SHP77 treated with DMSO at 0.1 percent for 48 hours (cell line): ENCODE measurements around the gene TAC1.
"Not testable (repeated sequence)": the region's sequence is repeated elsewhere in the genome, so short reads cannot be mapped to it uniquely, and the experiment has no call there.

Experiments used
- DNase-seq: peaks from one replicate; lab custom pipeline; 2025; lab: John Stamatoyannopoulos, UW

The TAC1 gene, protein sequence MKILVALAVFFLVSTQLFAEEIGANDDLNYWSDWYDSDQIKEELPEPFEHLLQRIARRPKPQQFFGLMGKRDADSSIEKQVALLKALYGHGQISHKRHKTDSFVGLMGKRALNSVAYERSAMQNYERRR

DNA sequence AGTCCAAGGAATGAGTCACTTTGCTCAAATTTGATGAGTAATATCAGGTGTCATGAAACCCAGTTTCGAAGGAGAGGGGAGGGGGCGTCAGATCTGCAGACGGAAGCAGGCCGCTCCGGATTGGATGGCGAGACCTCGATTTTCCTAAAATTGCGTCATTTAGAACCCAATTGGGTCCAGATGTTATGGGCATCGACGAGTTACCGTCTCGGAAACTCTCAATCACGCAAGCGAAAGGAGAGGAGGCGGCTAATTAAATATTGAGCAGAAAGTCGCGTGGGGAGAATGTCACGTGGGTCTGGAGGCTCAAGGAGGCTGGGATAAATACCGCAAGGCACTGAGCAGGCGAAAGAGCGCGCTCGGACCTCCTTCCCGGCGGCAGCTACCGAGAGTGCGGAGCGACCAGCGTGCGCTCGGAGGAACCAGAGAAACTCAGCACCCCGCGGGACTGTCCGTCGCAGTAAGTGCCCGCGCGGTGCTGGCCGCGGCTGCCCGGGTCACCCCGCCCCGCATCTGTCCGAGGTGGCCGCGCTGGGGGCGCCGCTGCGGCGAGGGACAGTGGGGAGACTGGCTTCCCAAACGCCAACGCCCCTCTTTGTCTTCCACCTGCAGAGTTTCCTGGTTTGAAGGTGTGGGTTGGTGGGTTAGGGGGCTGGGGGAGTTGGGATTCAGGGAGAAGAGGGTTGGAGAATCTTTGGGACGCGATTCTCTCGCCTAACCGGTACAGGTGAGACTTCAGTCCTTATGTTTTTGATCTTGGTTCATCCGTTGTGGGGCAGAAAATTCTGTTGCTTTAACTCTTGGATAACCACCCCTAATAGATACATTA is at the start of gene TAC1:
TAC1 (plus strand) TSS at position 351 of the 829 bp plus-strand sequence. CDS start 527 bp downstream, outside the sequence.
- DNase-seq, result no peak

DNA sequence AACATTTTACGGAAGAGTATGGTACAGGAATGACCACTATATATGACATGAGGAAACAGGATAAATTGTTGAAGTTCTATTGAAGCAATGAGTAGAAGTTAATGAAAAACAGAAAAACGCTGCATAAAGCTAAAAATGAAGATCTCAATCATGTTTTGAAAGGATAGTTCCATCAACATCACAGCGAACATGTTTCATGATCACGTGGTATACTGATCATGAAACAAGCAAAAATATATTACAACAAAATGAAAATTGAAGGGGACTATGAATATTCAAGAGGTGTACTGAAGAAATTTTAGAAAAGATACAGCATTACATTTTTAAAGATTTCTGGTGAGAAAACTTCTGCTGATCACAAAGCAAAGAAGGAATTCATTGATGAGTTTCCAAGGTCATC is 45.9 kb upstream of the TAC1 start:
- DNase-seq, result no peak

DNA sequence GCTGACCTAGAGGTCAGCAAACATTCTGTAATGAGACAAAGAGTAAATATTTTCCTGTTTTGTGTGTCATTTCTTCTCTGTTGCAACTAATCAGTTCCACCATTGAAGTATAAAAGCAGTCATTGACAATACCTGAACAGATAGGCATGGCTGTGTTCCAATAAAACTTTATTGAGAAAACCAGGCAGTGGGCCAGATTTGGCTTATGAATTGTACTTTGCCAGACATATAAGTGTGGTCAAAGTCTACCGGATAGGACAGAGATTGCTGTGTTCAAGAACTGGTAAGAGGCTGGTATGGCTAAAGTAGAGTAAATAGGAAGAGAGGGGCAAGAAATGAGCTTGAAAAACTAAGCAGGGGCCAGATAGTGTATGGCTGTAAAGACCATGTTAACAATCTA is 38.3 kb upstream of the TAC1 start:
- no peak for DNase-seq

DNA sequence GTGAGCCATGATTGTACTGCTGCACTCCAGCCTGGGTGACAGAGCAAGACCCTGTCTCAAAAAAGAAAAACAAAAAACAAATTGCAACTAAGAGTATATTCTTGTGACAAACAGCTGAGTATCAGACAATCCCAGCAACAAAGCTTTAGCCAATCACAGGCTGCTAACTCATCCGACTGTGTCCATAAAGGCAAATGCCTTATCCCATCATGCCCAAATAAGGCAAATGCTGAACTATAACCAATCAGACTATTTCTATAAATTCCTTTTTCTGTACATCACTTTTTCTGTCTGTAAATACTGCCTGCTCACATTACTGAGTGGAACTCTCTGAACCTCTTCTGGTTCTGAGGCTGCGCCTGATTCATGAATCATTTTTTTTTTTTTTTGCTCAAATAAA is 37.5 kb upstream of the TAC1 start:
- no peak for DNase-seq

DNA sequence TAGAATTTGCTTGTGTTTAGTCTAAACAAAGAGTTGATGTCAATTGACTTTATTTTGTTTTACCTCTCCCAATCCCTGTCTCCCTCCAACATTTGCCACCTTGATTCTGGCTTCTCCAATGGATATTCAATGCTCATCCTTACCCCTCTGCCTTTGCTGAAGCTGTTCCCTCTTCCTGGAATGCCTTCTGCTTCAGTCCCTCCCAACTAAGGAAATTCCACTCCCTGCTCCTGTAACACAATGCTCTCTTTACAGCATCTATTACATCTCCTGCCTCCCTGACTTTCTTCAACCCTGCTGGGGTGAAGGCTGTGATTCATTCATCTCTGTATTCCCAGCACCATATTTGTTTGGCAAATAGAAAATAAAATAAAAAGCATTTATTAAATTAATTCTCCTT is 34.5 kb upstream of the TAC1 start:
- no peak for DNase-seq

DNA sequence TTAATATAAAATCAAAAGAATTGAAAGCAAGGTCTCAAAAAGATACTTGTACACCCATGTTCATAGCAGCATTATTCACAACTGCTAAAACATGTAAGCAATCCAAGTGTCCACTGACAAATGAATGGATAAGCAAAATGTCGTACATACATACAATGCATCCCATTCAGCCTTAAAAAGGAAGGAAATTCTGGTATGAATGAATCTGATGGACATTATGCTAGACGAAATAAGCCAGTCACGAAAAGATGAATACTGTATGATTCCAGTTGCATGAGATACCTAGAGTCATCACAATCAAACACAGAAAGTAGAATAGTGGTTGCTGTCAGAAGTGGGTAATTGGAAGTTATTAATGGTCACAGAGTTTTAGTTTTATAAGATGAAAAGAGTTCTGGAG is 9.5 kb upstream of the TAC1 start:
- no peak for DNase-seq

DNA sequence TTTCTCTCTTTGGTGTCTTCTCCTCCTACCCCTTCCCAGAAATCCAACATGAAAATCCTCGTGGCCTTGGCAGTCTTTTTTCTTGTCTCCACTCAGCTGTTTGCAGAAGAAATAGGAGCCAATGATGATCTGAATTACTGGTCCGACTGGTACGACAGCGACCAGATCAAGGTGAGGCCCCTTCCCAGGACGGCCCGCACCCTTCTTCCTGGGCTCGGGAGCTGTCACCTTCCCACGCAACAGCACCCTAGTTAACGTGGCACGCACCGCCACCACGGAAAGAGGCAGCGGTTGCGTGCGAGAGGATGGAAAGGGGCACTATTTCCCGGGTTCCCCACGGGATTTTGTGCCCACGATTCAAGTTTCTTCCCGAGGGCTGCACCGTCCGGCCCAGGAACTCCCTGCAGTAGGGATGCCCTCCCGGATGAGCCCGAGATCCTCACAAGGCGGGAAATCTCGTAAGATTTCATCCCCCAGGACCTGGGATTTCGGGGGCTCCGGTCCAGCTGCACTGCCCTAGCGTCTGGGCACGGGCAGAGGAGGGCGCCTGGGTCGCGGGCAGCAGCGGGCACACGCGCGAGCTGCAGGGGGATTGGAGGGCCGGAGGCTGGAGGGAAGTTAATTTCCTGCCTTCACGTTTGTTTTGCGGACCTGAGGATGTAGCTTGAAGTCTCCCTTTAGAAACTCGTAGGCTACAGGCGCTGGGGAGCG is 834 bp downstream of the TAC1 start:
- no peak for DNase-seq

DNA sequence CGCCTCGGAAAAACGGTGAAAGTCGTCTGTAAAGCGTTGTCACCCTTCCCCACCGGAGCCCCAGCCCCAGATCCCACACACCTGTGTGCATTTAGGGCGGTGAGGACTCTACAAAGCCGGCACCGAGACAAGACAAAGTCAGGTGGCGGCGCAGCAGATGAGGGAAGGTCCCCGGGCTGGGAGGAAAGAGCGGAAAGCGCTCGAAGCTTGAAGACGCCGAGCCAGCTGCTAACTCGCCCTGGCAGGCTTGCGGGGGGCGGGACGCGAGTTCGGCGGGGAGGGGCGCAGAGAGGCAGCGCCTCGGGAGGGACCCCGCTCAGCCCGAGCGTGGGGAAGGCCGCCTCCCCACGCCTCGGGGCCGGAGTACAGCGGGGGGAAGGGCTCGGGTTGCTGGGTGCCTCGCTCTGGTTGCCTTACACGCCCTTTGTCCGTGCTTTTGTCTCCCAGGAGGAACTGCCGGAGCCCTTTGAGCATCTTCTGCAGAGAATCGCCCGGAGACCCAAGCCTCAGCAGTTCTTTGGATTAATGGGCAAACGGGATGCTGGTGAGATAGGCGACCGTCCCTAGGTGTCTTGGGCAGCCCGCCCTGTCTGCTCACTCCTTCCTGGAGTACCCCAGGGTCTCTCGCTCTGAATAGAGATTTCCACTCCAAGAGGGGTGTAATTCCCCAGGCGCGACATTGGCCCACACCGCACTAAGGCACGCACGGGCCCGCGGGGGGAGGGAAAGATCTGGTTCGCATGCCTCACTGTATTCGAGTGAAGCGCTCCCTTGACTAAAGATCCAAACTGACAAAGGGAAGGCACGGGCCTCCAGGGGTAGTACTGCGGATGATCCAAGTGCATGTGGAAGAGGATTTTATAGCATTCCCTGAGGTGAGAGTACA is 1.6 kb downstream of the TAC1 start:
- no peak for DNase-seq

DNA sequence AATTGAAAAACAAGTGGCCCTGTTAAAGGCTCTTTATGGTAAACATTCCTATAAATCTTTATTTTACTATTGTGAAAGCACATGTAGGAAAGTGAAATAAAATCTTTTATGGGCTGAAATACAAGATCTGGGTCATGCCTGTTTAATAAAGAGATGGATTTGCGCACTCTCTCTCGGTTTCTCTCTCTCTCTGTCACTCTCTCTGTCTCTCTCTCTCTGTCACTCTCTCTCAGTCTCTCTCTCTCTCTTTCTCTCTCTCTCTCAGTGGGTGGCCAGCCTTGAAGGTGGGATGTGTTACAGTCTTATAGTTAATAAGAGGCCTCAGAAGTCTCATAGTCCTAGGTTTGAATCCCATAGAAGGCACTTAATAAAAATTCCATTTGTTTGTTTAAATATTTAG is 2.4 kb downstream of the TAC1 start:
- no peak for DNase-seq

DNA sequence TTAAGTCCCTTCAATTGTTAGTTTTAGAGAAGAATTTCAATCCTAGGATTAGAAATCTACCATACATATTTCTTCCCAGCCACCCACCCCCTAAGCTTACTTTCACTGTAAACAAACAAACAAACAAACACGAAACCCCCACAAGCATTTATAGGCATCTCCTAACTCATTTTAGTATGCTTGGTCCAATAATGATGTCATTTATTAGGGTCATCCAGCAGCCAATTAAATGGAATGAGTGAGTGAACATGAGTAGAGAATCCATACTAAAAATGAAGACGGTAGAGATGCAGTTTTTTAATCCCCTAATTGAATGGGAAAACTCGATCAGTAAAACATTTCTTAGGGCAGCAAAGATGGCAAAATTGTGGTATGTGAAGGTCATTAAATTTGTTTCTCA is 3.2 kb downstream of the TAC1 start:
- no peak for DNase-seq

DNA sequence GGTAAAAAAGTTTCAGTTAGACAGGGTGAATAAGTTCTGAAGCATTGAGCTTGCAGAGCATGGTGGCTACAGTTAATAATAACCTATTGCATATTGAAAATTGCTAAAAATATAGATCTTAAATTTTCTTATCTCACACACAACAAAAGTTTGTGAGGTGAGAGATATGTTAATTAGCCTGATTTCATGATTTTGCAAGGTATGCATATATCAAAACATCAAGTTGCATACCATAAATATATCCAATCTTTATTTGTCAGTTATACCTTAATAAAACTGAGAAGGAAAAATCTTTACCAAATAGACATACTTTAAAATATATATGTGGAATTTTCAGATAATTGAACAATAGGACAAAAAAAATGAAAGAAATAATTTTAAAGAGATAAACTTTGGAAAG is 16.6 kb downstream of the TAC1 start:
- no peak for DNase-seq

DNA sequence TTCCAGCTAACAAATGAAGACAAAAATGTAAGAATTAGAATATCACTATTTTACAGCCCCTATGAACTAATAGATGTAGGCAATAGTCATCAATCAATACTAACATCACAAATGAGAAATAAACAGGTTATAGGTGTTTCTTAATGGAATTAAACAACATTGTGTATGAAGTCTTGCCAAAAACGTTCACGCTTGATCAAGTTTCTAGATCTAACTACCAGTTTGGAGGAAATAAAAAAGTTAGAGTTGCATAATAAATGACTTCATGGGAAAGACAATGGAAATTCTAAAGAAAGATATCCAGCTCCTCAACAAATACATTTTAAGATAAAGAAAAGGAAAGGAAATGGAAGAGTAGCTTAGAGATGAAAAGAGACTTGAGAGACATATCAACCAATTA is 19.7 kb downstream of the TAC1 start:
- DNase-seq, result no peak

DNA sequence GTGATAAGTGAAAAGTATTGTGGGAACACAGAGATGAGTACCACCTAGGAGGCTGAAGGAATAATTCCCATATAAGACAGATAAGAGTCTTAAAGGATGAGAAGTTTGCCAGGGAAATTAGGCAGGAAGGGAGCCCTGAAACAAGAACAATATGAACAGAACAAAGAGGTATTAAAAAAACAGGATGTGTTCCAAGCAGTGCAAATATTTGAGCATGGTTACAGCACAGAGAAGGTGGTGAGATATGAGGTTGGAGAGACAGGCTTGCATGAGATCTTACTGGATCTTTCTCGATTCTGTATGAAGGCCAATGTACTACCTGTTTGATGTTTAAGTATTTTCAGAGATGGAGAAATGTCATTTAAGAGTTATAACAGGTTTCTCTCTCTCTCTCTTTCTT is 20.3 kb downstream of the TAC1 start:
- DNase-seq, result no peak

DNA sequence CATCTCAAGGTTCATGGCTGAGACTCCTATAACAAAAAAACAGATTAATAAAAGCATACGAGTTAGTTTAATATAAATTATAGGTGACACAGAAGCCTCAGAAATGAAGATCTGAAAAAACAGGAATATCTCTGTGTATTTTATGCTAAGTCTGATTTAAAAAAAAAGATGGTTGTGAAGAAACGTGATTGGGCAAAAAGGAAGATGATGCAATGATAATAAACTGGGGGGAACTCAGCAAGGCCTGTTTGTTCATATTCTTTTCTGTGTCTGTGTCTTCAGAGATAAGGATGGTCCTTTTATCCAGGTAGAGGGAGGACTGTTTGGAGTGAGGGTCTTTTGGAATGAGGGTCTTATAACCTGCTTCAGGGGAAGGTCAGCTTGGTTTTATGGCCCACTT is 25.9 kb downstream of the TAC1 start:
- no peak for DNase-seq

DNA sequence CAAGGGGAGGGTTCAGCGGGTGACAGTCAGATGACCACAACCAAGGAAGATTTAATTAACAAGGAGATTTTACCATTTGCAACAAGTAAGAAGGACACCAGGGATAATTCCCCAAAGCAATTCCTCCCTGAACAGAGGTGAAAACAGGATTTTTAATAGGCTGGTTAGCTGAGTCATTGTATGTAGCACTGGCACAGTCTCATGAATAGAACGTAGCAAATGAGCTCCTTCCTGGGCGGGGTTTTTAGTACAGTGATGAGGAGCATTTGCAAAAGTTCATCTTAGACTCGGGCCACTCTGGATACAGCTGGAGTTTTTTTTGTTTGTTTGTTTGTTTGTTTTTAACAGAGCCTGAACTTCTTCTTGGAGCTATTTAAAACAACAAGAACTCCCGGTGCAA is 39.0 kb downstream of the TAC1 start:
- DNase-seq, result no peak

DNA sequence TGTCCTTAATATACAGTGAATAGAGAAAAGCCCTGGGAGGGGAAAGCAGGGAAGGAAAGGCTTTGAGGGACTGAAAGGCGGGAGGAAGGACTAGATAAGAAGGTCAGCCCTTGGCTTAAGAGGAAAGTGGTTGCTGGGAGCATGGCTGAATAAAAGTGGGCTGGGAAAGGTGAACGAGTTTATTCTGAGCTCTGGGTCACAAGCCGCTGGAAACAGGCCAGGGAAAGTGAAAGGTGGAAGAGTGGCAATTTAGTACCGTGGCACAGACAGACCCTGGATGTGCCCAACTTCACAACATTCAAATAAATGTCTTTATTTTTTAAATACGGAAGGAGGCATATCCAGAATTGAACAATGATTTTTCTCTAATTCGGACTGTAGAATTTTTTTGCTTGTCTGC is 39.7 kb downstream of the TAC1 start:
- no peak for DNase-seq

DNA sequence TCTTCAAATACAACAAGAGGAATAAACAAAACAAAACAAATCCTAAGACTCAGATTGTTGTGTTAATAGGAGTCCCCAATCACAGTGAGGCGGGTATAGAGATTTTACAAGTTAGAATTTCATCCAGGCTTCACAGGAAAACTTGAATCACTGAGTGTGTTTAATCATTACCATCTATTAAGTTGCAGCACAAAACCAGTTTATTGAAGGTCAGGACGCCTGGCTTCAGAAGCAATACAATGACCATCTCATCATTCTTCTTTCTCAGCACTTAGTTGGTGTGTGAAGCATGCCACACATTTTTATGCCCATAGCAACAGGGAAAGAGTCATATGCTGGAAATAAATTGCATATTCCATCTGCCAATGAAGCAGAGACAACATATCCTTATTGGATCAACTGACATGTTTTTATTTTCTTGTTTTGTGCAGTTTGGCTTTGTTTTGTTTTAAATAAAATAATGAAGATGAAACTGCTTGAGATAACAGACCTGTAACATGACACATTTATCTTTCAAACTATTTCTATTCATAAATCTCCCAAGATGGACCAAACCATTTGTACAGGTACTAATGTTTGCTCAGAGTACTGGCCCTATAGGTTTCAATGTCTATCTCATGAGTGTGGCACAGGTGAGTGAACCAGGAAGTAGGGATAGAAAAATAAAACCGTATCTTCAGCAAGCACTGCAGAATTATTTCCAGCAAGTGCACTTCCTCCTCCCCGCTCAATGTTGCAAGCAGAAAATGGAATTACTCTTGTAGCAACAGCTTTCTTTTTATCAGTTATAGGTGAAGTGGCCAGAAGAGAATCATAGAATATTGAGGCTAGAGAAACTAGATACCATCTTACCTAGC is 40.4 kb downstream of the TAC1 start:
- DNase-seq, result no peak

DNA sequence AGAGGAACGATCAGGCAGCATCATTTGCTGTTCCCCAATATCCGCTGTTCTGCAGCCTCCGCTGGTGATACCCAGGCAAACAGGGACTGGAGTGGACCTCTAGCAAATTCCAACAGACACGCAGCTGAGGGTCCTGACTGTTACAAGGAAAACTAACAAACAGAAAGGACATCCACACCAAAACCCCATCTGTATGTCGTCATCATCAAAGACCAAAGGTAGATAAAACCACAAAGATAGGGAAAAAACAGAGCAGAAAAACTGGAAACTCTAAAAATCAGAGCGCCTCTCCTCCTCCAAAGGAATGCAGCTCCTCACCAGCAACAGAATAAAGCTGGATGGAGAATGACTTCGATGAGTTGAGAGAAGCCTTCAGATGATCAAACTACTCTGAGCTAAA is 54.5 kb downstream of the TAC1 start:
- not testable (repeated sequence) for DNase-seq
